Skeletal muscle tissue (tissue), 4 donors: ENCODE data around the gene VAPB. TPM values are rescaled to one million over a fixed set of nuclear protein-coding genes. Genes with fewer than 3 reads are reported as not detected.

Source experiments
- H3K27ac ChIP-seq: one replicate; pipeline ENCODE4 v1.7.0; 2013; ENCODE audit warnings: mild to moderate bottlenecking, low read depth, low read length, inconsistent platforms
- H3K27me3 ChIP-seq, 3 donors: one replicate each; pipeline ENCODE4 v1.7.0; 2013; ENCODE audit warnings: low read length in 3 of 3; ENCODE audit not compliant: control insufficient read depth in 3 of 3, insufficient read depth in 3 of 3
- H3K36me3 ChIP-seq, 3 donors: one replicate each; pipeline ENCODE4 v1.7.0; 2013; ENCODE audit warnings: low read length in 3 of 3; ENCODE audit not compliant: control insufficient read depth in 3 of 3, insufficient read depth in 3 of 3
- H3K4me1 ChIP-seq, 3 donors: one replicate each; pipeline ENCODE4 v1.7.0; 2013; ENCODE audit warnings: low read length in 3 of 3, mild to moderate bottlenecking in 3 of 3; ENCODE audit not compliant: control insufficient read depth in 3 of 3, insufficient read depth in 3 of 3
- H3K4me3 ChIP-seq, 3 donors: one replicate each; pipeline ENCODE4 v1.7.0; 2013; ENCODE audit warnings: low read length in 3 of 3
- H3K9ac ChIP-seq, 3 donors: one replicate each; pipeline ENCODE4 v1.7.0; 2013; ENCODE audit warnings: low read length in 3 of 3, mild to moderate bottlenecking in 3 of 3, moderate library complexity in 2 of 3, low read depth in 1 of 3
- H3K9me3 ChIP-seq, 3 donors: one replicate each; pipeline ENCODE4 v1.7.0; 2013; ENCODE audit warnings: low read length in 3 of 3; ENCODE audit not compliant: control insufficient read depth in 3 of 3
- total RNA-seq: library from RNA; depleted of rRNA; stranded (reverse); fragments of >200 nt; gene quantifications from one replicate; pipeline ENCODE4 v1.2.3, GENCODE V29; 2014
- donor health status: Osteomylitis.

The VAPB gene
- total RNA-seq, 1 donor from 2014 or later: 19.8 TPM

DNA sequence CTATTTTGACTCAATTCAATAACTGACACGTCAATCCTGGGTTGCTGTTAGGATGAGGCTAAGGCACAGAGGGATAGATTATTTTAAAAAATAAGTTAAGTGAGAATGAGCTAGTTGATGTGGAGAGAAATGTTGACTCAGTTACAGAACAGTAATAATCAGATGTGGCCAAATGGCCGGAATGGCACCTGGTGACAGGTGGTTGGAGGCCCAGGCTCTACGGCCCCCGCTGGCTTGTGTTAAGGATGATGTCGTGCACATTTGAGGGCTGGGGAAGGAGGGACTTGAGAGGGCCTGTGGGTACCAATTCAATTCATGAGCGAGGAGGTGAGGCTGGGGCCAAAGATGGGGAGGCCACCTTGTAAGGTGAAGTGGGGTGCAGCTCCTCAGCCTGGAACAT, 94.4 kb downstream of the VAPB start:
- Histone ChIP-seq H3K27ac (no peak overlapping the region), H3K36me3 (no peaks in the 10 kb centered on the region), H3K27me3 (peaks cover 0 to 3% (median 0%) of the 10 kb centered on the region in 3 donors), H3K4me3 (no peak overlapping the region), H3K9ac (no peak overlapping the region), H3K4me1 (peaks cover 0 to 9% (median 2%) of the 10 kb centered on the region in 3 donors), H3K9me3 (peaks cover 0 to 9% (median 9%) of the 10 kb centered on the region in 3 donors)

DNA sequence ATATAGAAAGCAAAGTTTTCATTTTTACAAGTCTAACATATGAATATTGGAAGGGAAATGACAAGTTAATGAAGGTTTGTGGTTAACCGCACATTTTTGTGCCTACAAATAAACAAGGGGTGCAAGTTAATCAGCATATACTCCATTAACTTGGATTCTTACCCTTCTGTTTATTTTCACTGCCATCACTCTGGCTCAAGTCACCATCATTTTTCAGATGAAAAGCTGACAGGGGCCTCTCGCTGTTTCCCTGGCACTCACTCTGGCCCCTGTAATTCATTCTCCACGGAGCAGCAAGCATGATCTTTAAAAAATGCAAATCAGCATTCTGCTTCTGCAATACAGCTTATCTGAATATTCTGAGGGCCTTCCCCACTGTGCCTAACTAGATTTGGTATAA, 96.4 kb downstream of the VAPB start:
- H3K27ac ChIP-seq: no peak overlapping the region
- peaks cover 0 to 9% (median 8%) of the 10 kb centered on the region in 3 donors for H3K9me3 ChIP-seq
- no peaks in the 10 kb centered on the region for H3K36me3 ChIP-seq
- H3K4me1 ChIP-seq: peaks cover 0 to 9% (median 2%) of the 10 kb centered on the region in 3 donors
- H3K4me3 ChIP-seq: no peak overlapping the region
- peaks cover 0 to 3% (median 0%) of the 10 kb centered on the region in 3 donors for H3K27me3 ChIP-seq
- H3K9ac ChIP-seq: no peak overlapping the region

DNA sequence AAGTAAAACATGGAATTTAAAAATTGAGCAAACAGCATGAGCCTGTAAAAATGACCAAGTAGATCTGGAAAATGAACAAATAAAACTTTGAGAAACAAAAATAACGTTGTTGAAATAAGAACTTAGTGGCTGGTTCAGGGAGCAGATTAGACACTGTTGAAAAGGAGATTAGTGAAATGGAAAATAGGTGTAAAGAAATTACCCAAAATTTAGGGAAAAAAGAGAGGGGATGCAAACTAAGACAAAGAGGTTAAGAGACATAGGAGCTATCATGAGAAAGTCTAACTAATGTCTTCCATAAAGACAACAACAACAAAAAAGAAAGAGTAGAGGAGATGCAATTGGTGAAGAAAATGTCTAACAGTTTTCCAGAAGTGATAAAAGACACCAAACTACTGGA, 97.2 kb downstream of the VAPB start:
- no peak overlapping the region for H3K4me3 ChIP-seq
- H3K27me3 ChIP-seq: no peaks in the 10 kb centered on the region
- H3K36me3 ChIP-seq: no peaks in the 10 kb centered on the region
- H3K27ac ChIP-seq: no peak overlapping the region
- peaks cover 0 to 9% (median 0%) of the 10 kb centered on the region in 3 donors for H3K4me1 ChIP-seq
- H3K9ac ChIP-seq: no peak overlapping the region
- peaks cover 0 to 9% (median 8%) of the 10 kb centered on the region in 3 donors for H3K9me3 ChIP-seq

DNA sequence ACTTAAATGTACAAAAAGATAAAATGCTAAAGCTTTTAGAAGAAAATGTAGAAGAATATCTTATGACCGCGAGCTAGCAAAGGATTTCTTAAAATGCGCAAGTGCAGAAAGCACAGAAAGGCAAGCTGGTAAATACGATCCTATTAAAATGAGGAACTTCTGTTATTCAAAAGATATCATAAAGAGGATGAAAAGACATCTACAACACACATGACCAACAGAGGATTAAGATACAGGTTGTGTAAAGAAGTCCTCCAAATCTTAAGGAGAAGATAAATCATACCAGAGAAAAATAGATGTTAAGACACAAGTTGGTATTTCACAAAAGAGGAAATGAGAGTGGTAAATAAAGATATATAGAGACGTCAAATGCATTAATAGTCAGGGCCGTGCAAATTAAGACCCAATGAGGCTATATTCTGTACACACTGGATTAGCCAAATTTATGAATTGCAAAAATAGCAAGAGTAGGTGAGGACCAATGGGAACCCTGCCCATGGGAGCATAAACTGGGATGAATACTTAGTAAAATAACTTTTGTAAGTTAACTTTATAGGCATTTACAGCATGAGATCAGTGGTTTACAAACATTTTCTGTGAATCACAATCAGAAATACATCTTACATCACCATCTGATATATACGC, 103.2 kb downstream of the VAPB start:
- Histone ChIP-seq H3K27ac (no peak overlapping the region), H3K9ac (no peak overlapping the region)

DNA sequence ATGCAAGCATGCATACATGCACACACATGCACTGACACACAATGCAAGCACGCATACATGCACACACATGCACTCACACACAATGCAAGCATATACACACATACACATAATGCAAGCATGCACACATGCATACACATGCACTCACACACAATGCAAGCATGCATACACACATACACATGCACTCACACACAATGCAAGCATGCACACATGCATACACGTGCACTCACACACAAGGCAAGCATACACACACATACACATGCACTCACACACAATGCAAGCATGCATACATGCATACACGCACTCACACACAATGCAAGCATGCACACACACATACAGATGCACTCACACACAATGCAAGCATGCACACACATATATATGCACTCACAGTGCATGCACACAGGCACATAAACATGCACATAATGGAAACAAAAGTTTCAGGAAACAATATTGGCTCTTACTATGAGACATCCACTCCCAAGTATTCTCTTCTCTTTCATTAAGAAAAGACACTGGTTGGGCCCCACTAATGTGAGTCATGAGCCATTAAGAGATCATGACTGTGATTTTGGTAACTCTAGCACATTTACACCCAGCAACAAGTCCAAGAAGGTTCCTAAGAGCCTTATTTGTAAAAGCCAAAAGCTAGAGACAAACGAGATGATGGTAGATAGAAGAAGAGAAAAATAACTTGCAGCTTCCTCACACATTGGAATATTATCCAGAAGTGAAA, 103.9 kb downstream of the VAPB start:
- Histone ChIP-seq H3K4me1 (no peaks in the 10 kb centered on the region), H3K27ac (no peak overlapping the region), H3K4me3 (no peak overlapping the region), H3K9me3 (no peaks in the 10 kb centered on the region), H3K9ac (no peak overlapping the region), H3K36me3 (no peaks in the 10 kb centered on the region), H3K27me3 (no peaks in the 10 kb centered on the region)

More for the DNA sequence above, 103.2 kb downstream of the VAPB start:
- H3K4me1 ChIP-seq: no peaks in the 10 kb centered on the region
- H3K36me3 ChIP-seq: no peaks in the 10 kb centered on the region
- H3K9me3 ChIP-seq: no peaks in the 10 kb centered on the region
- H3K4me3 ChIP-seq: no peak overlapping the region
- no peaks in the 10 kb centered on the region for H3K27me3 ChIP-seq

DNA sequence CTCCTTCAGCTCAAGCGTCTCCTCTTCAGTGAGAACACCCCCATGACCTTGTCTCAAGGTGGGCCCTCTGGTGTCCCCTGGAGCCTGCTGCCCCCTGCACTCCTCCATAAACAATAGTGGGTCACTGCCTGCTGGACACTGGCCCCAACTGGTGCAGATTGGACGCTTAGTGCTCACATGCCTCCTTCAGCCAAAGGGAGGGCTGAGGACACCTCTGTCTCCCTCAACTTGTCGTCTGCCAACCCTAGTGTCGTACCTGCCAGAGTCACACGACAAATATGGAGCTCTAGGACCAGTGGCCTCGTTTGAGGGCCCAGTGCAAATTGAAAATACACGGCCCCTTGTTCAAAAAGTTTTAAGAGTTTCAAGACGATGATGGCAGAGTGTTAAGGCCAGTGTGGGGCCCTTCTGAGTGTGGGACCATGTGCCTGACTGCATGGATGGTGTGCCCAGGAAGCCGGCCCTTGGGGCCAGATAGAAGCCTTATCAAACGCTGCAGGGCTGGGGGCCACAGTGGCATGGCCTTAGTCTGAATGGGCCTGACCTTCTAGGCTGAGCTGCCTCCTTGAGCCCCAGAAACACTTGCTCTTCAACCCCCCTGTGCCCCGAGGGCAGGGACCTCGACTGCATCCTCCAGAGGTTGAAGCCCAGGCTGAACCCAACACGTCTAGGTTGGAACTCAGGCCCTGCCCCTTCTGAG, 106.0 kb downstream of the VAPB start:
- Histone ChIP-seq H3K27ac (no peak overlapping the region), H3K4me3 (no peak overlapping the region), H3K9me3 (peaks cover 0 to 2% (median 0%) of the 10 kb centered on the region in 3 donors), H3K4me1 (no peaks in the 10 kb centered on the region), H3K36me3 (no peaks in the 10 kb centered on the region), H3K27me3 (no peaks in the 10 kb centered on the region), H3K9ac (no peak overlapping the region)

DNA sequence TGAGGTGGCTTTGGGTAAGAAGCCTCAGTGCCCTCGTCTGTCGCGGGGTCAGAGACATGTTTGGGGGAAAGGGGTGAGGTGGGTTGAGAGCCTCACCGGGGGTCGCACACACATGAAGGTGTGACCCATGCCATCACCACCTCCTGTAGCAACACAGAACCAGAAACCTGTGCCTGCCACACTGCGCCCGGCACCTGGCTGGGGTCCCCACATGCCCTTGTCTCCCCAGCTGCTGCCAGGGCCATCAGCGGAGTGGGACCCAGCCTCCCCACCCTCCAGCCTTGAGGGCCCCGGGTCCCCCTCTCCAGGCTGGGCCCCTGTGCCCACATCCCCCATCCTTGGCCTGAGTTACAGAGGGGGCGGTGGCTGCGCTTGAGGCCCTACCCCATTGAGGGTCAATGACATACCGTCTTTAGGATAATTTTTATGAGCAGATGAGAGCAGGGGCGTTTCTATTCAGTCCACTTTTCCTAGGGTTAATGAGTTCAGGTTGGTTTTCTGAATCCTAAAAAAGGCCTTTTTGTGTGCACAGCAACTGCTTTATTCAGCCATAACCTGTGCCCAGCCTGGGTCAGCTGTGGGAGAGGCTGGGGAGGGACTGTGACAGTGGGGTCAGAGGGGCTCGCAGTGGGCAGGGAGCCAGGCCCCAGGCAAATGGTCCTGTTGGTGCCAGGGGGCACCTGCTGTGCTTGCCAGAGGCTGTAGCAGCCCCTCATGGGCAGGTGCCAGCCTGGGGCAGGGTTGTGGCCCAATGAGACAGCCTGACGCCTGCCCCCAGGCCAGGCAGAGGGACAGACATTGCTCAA, 106.8 kb downstream of the VAPB start:
- no peaks in the 10 kb centered on the region for H3K27me3 ChIP-seq
- H3K9me3 ChIP-seq: peaks cover 0 to 2% (median 0%) of the 10 kb centered on the region in 3 donors
- no peak overlapping the region for H3K4me3 ChIP-seq
- no peak overlapping the region for H3K9ac ChIP-seq
- no peaks in the 10 kb centered on the region for H3K36me3 ChIP-seq
- no peak overlapping the region for H3K27ac ChIP-seq
- no peaks in the 10 kb centered on the region for H3K4me1 ChIP-seq

DNA sequence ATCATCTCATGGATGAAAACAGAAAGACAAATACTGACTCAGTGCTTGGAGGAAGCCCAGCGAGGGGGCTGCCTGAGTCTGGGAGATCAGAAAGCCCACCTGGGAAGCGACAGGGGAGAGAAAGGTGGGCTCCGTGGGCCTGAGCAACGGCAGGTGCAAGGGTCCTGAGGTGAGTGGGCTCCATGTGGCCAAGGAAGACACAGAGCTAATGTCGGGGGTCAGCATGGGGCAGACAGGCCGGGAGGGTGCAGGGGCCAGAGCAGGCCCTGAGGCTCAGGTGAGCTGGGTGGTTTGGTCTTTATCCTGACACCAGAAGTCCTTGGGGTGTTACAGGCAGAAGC, 107.4 kb downstream of the VAPB start:
- H3K36me3 ChIP-seq: no peaks in the 10 kb centered on the region
- no peak overlapping the region for H3K9ac ChIP-seq
- peaks cover 0 to 2% (median under 1%) of the 10 kb centered on the region in 3 donors for H3K9me3 ChIP-seq
- no peaks in the 10 kb centered on the region for H3K27me3 ChIP-seq
- H3K4me3 ChIP-seq: no peak overlapping the region
- no peaks in the 10 kb centered on the region for H3K4me1 ChIP-seq
- no peak overlapping the region for H3K27ac ChIP-seq

DNA sequence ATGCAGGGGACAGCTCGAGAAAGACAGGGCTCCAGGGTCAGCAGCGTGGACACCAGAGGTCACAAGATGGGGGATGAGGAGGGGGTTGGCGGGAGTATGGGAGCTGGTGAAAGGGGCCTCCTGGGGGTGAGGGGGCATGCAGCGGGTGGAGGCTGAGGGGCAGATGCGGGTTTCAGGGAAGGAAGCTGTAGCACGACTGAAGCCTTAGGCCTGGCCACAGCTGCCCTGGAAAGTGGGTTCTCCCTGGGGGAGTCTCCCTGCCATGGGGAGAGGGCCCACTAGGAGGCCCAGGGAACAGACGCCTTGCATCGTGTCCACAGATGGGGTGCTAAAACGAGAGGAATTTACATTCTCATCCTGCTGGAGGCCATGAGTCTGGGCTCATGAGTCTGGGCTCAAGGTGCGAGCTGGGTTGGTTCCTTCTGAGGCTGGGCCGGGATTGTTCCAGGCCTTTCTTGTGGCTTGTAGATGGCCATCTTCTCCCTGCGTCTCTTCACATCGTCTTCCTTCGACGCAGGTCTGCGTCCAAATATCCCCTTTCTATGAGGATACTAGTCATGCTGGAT, 108.1 kb downstream of the VAPB start:
- peaks cover 0 to 2% (median 2%) of the 10 kb centered on the region in 3 donors for H3K9me3 ChIP-seq
- no peak overlapping the region for H3K27ac ChIP-seq
- no peaks in the 10 kb centered on the region for H3K4me1 ChIP-seq
- no peak overlapping the region for H3K4me3 ChIP-seq
- H3K27me3 ChIP-seq: no peaks in the 10 kb centered on the region
- H3K36me3 ChIP-seq: no peaks in the 10 kb centered on the region
- no peak overlapping the region for H3K9ac ChIP-seq
